Chondrocyte (in vitro differentiated cells): ENCODE results near the gene CLCN5. TPM values are rescaled to one million over a fixed set of nuclear protein-coding genes. Genes with fewer than 3 reads are reported as not detected.

ENCODE experiments used
- DNase-seq: peaks from one replicate; pipeline ENCODE4 v3.0.0; 2021; ENCODE audit warnings: mixed read lengths, low spot score
- H3K27ac Mint-ChIP-seq: one replicate; pipeline ENCODE4 v1.8.0; 2021; ENCODE audit warnings: mild to moderate bottlenecking, moderate library complexity, mixed read lengths; ENCODE audit not compliant: unreplicated experiment
- H3K27me3 Mint-ChIP-seq: 2 replicates; pipeline ENCODE4 v1.8.0; 2021; ENCODE audit warnings: low read depth, mixed read lengths
- H3K36me3 Mint-ChIP-seq: 2 replicates; pipeline ENCODE4 v1.8.0; 2021; ENCODE audit warnings: low read depth, mixed read lengths
- H3K4me1 Mint-ChIP-seq: 2 replicates; pipeline ENCODE4 v1.8.0; 2021; ENCODE audit warnings: low read depth, mild to moderate bottlenecking, mixed read lengths
- H3K4me3 Mint-ChIP-seq: one replicate; pipeline ENCODE4 v1.8.0; 2021; ENCODE audit warnings: mild to moderate bottlenecking, moderate library complexity, mixed read lengths; ENCODE audit not compliant: unreplicated experiment
- H3K9me3 Mint-ChIP-seq: 2 replicates; pipeline ENCODE4 v1.8.0; 2021; ENCODE audit warnings: low read depth, mixed read lengths
- CTCF ChIP-seq: fragments of 200-600 bp; sonication (generic); IDR thresholded peaks from 2 replicates; pipeline ENCODE4 v1.5.0; 2021; ENCODE audit warnings: antibody characterized with exemption, mild to moderate bottlenecking, moderate library complexity
- total RNA-seq: library from RNA; stranded (reverse); gene quantifications from 3 replicates; pipeline ENCODE4 v1.2.1, GENCODE V29; 2021

Gene CLCN5
- total RNA-seq, 1 donor from 2014 or later, result 17.9 TPM

GRCh38 chrX:50067435-50068284, 145.3 kb downstream of the CLCN5 start:
- Mint-ChIP-seq H3K4me3 (no peak overlapping the region), H3K27me3 (no peaks in the 10 kb centered on the region), H3K4me1 (peaks cover 3% of the 10 kb centered on the region), H3K27ac (no peak overlapping the region), H3K36me3 (no peaks in the 10 kb centered on the region), H3K9me3 (no peaks in the 10 kb centered on the region)
- DNase-seq, result no peak
- TF ChIP-seq CTCF, result peak; percentile 15

- no peak overlapping the region for H3K4me3 Mint-ChIP-seq
- TF ChIP-seq CTCF, result no peak
- DNase-seq, result no peak
- no peak overlapping the region for H3K27ac Mint-ChIP-seq
- no peaks in the 10 kb centered on the region for H3K9me3 Mint-ChIP-seq
- no peaks in the 10 kb centered on the region for H3K27me3 Mint-ChIP-seq
- peaks cover 3% of the 10 kb centered on the region for H3K4me1 Mint-ChIP-seq
- H3K36me3 Mint-ChIP-seq, result no peaks in the 10 kb centered on the region
Measured at GRCh38 chrX:50068285-50068563, 145.8 kb downstream of the CLCN5 start.

- Mint-ChIP-seq H3K9me3 (no peaks in the 10 kb centered on the region), H3K27me3 (no peaks in the 10 kb centered on the region), H3K4me3 (no peak overlapping the region), H3K36me3 (no peaks in the 10 kb centered on the region), H3K27ac (no peak overlapping the region), H3K4me1 (peaks cover 3% of the 10 kb centered on the region)
- TF ChIP-seq CTCF, result no peak
- DNase-seq, result no peak
Measured at GRCh38 chrX:50068893-50069292, 146.5 kb downstream of the CLCN5 start.

GRCh38 chrX:50071494-50071893, 149.1 kb downstream of the CLCN5 start:
- no peak overlapping the region for H3K27ac Mint-ChIP-seq
- no peaks in the 10 kb centered on the region for H3K9me3 Mint-ChIP-seq
- no peaks in the 10 kb centered on the region for H3K27me3 Mint-ChIP-seq
- no peak for DNase-seq
- no peak overlapping the region for H3K4me3 Mint-ChIP-seq
- TF ChIP-seq CTCF, result no peak
- H3K36me3 Mint-ChIP-seq, result peaks cover 2% of the 10 kb centered on the region
- peaks cover 3% of the 10 kb centered on the region for H3K4me1 Mint-ChIP-seq

- Mint-ChIP-seq H3K27me3 (no peaks in the 10 kb centered on the region), H3K27ac (no peak overlapping the region), H3K36me3 (peaks cover 2% of the 10 kb centered on the region), H3K4me1 (peaks cover 3% of the 10 kb centered on the region), H3K9me3 (no peaks in the 10 kb centered on the region), H3K4me3 (no peak overlapping the region)
- no peak for DNase-seq
- TF ChIP-seq CTCF, result no peak
Measured at GRCh38 chrX:50072110-50072509, 149.7 kb downstream of the CLCN5 start.
